ENCODE measurements around the gene IMMP2L.

DNA sequence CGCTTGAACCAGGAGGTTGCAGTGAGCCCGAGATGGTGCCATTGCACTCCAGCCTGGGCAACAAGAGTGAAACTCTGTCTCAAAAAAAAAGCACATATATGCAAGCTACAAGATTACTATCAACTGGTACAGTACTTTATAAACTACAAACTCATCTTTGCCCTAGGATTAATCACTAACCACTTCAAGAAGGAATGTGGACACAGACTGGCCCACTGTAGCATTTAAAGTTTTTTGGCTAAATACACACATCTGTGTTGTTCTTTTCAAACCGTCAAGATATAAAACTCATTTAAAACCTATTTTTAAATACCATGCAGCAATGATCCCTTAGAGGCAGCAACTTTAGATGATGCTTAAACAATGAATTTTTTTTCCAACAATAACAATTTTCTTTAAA lies 205.4 kb downstream of the IMMP2L start:
- TF ChIP-seq, protein P1, sequence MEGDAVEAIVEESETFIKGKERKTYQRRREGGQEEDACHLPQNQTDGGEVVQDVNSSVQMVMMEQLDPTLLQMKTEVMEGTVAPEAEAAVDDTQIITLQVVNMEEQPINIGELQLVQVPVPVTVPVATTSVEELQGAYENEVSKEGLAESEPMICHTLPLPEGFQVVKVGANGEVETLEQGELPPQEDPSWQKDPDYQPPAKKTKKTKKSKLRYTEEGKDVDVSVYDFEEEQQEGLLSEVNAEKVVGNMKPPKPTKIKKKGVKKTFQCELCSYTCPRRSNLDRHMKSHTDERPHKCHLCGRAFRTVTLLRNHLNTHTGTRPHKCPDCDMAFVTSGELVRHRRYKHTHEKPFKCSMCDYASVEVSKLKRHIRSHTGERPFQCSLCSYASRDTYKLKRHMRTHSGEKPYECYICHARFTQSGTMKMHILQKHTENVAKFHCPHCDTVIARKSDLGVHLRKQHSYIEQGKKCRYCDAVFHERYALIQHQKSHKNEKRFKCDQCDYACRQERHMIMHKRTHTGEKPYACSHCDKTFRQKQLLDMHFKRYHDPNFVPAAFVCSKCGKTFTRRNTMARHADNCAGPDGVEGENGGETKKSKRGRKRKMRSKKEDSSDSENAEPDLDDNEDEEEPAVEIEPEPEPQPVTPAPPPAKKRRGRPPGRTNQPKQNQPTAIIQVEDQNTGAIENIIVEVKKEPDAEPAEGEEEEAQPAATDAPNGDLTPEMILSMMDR (conservative IDR thresholded peaks at IDR 0.05; ENCODE audit: low read depth, low read length) = no peak
- TF ChIP-seq FOS (IDR thresholded peaks at IDR 0.05; ENCODE audit: low read depth, low read length) = no peak
- TF ChIP-seq, protein P2, sequence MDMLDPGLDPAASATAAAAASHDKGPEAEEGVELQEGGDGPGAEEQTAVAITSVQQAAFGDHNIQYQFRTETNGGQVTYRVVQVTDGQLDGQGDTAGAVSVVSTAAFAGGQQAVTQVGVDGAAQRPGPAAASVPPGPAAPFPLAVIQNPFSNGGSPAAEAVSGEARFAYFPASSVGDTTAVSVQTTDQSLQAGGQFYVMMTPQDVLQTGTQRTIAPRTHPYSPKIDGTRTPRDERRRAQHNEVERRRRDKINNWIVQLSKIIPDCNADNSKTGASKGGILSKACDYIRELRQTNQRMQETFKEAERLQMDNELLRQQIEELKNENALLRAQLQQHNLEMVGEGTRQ (IDR thresholded peaks at IDR 0.05; ENCODE audit: low read depth, low read length) = no peak
- TF ChIP-seq MAFK (IDR thresholded peaks at IDR 0.05; ENCODE audit: low read depth, low read length) = no peak
- TF ChIP-seq POLR2A (IDR thresholded peaks at IDR 0.05; ENCODE audit: low read depth, low read length) = no peak
- no peak for TF ChIP-seq CHD1 (IDR thresholded peaks at IDR 0.05; ENCODE audit: low read depth, low read length)
- TF ChIP-seq RCOR1 (IDR thresholded peaks at IDR 0.05; ENCODE audit: insufficient replicate concordance, low read length) = no peak
- TF ChIP-seq RFX5 (IDR thresholded peaks at IDR 0.05; ENCODE audit: low read depth, low read length) = no peak
